HepG2 (cell line): ENCODE results near the gene POC1A.

Source experiments
- EZH2 ChIP-seq: conservative IDR thresholded peaks from 2 replicates; pipeline ENCODE4 v1.6.1; 2012; ENCODE audit warnings: mild to moderate bottlenecking, low read depth, low read length, moderate library complexity
- MYPOP ChIP-seq: sonication (generic); formaldehyde crosslinking; IDR thresholded peaks from 2 replicates; pipeline ENCODE4 v1.8.1; 2023; ENCODE audit warnings: mild to moderate bottlenecking, moderate library complexity, missing genetic modification reagents
- ZNF232 ChIP-seq: sonication (generic); formaldehyde crosslinking; IDR thresholded peaks from 2 replicates; pipeline ENCODE4 v1.4.0; 2020; ENCODE audit warnings: missing genetic modification reagents, borderline replicate concordance
- TF ChIP-seq, protein P1 (sequence below): IDR thresholded peaks from 2 replicates; pipeline ENCODE4 v1.6.1; 2016; ENCODE audit warnings: missing compliant biosample characterization, missing genetic modification reagents, borderline replicate concordance

DNA sequence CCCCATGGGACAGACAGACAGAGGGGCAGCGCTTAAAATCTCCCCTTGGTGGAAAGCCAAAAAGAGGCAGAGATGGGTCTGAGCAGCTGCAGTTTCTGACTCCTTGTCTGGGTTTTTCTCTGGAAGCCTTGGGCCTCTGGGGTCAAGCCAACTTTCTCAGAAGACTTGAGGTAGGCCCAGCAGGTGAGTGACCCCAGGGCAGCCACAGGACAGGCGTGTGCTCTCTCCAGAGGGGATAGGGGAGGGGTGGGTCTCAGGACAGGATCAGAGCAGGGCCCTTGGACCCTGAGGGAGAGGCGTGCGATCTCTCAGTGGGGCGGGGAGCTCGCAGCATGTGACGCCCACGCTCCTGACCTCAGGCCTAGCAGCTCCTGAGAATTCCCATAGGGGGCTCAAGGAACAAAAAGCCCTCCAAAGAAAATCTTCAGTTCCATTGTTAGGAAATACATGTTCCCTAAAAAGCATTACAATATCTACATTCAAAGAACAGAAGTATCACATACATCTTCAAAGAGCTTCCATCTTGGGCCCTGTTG, 63.2 kb downstream of the POC1A start:
- TF ChIP-seq ZNF232 (CRISPR knock-in tag) (no peak), MYPOP (no peak), EZH2 (no peak)
- TF ChIP-seq, protein P1, sequence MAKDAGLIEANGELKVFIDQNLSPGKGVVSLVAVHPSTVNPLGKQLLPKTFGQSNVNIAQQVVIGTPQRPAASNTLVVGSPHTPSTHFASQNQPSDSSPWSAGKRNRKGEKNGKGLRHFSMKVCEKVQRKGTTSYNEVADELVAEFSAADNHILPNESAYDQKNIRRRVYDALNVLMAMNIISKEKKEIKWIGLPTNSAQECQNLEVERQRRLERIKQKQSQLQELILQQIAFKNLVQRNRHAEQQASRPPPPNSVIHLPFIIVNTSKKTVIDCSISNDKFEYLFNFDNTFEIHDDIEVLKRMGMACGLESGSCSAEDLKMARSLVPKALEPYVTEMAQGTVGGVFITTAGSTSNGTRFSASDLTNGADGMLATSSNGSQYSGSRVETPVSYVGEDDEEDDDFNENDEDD: no peak
